Cerebellar nuclear complex (tissue), 1 donor: Measurements from ENCODE around the gene UBE2S.
A peak's percentile ranks its signal among the peaks of the same experiment; 100 is the strongest.
"Not testable (repeated sequence)": the region's sequence is repeated elsewhere in the genome, so short reads cannot be mapped to it uniquely, and the experiment has no call there.

ENCODE experiments used
- DNase-seq, 2 experiments: peaks; one replicate each; lab custom pipeline; 2025; lab: John Stamatoyannopoulos, UW

Gene UBE2S

DNA sequence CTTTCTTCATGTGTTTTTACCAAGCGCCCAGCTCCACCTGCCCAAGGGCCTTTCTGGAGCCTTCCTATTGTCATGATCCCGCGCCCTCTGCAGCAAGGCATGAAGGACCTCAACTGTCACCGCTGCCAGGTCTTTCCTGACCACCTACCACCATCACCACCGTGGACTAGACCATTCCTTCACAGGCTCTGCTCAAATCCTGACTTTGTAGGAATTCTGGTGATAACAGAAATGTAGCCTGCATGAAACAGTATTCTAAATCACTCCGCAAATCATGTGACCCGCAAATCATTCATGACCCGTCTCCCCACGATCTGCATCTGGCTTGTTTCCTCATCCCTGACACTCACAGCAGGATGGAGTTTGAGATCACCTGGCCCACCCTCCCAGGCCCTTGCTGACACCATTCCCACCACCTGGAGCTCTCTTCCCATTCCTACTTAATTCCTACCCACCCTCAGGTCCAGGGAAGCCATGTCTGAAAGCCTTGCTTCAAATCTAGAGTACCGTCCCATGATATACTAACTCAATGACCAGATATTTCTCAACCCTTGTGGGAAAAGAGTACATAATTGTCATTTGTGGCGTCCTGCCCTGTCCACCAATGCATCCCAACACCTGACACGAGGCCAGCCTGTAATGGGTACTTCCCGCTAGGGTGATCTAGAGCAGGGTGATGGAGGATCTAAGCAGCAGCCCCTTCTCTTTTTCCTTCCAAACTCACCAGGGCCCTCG, 1.3 kb downstream of the UBE2S start:
- no peak for DNase-seq

DNA sequence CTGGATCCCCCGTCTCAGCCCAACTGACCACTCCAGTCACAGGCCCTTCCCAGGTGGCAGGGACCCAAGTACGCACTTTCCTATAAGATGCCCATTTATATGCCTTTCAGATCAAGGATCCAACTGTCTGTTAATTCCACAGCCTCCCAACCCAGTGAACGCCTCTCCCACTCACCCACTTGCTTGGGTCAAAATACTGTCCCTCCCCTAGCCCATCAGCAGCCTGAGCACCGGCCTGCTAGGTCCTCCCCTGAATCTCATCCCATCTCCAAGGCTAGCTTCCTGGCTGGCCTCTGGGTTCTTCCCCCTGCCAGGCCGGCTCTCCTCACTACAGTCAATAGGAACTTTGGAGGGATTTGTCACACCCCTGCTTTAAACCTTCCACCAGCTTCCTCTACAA, 1.9 kb downstream of the UBE2S start:
- no peak for DNase-seq

DNA sequence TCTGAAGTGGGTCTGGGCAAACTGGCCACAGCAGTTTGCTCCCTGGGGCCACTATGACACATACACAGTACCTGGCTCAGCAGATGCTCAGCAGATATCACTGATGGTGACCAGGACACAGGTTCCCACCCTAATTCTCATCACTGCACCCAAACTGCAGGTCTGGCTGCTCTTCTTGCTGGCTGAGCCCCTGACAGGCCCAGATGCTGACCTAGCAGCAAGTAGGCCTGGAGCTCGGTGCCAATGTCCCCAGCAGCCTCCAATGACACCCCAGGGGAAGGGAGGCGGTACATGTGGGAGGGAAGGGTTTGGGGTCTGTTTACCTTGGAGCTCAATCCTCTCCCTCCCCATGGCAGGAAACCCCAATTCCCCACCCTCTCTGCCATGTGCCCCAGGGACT, 5.1 kb downstream of the UBE2S start:
- DNase-seq, result no peak

DNA sequence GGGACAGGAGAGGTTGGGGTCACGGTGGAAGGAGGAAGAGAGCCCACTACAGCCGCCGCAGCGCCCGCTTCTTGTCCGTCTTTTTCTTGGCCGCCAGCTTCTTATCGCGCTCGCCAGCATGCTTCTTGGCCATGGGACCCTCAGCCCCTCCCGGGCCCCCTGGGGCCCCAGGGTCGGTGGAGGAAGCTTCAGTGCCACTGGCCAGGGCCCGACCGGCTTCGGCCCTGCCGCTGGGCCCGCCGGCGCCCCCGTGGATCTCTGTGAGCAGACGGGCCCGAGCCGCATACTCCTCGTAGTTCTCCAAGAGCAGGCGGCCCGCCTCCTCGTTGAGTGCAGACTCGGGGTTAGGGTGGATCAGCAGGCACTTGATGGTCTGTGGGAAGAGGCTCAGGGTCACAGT, 6.2 kb downstream of the UBE2S start:
- not testable (repeated sequence) for DNase-seq

DNA sequence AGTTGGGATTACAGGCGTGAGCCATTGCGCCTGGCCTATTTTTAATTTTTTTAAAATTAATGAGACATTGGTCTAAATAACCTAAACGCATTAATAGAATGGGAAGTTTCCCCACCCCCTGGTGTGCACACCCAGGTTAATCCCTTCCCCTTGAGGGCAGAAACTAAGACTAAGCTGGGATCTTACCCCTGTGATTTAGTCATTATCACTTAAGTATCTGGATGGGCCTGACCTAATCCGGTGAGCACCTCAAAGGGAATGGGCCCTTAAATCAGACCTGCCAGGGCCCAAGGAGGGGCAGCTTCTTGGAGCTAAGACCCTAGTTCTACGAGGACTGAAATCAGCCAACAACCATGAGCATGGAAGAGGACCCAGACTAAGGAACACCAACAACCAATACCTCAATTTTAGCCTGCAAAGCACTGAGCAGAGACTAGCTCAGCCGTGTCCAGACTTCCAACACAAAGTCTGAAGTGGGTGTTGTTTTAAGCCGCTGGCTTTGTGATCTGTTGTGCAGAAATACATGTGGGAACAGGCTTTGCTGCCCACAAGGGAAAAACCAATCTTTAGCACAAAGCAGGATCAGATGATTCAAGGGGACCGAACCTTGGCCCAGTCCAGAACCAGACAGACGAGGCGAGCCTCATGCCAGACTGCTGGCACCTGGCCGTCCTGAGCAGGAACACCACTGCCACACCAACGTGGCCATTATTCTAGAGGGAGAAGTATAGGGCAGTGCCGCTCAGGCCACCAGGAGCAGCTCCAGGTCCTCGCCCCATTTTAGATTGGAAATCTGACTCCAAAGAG, 7.1 kb downstream of the UBE2S start:
- DNase-seq, result no peak

DNA sequence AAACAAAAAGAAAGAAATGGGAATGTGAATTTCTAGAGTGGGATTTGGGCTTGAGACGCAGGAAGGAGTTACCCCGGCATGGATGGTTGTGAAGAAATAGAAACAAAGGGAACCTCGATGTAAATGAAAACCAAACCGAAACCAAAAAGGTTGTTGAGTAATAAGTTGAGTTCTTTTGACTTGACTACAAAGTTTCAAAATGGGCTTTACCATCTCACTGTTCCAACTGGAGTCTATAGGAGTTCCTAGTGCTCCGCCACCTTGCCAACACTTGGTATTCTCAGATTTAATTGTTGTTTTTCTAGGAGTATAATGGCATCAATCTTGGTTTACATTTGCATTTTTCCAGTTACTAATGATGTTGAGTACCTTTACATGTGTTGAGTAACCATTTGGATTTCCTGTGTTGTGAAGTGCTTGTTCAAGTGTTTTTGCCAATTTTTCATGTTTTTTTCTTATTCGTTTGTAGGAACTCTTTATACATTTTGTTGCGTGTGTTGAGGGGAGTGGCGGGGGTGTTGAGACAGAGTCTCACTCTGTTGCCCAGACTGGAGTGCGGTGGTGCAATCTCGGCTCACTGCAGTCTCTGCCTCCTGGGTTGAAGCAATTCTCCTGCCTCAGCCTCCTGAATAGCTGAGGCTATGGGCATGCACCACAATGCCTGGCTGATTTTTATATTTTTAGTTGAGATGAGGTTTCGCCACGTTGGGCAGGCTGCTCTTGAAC, 9.2 kb downstream of the UBE2S start:
- DNase-seq, result no peak

DNA sequence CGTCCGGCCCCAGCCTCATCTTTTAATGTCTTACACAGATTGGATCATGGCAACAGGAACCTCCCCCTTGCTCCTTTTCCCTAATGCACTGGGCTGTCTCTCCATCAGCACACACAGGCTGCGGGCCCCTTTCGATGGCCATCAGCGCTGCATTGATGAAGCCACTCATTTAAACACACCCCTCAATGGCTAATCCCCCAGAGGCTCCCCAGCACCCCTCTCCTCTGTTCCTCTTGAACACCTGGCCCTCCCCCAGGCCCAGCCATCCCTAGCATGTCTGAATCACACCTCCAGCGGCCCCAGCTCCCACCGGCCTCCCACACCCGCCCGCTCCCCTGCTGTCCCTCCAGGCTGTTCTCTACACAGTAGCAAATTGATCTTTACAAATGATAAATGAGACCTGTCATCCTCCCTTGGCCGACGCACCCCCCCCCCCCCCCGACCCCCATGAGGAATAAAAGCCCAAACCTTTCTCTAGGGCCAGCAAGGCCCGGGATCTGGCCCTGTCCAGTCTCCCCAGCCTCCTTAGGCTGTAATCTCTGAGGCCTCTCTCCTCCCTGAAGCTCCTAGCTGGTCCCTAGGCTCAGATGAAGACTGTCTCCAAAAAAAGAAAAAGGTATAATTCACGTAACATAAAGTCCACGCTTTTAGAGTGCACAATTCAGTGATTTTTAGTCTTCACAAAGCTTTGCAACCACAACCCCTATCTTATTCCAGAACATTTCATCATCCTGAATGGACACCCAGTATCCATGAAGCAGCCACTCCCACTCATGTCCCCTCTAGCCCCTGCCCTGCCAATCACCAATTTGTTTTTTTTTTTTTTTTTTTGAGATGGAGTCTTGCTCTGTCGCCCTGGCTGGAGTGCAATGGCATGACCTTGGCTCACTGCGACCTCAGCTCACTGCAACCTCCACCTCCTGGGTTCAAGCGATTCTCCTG, 14.5 kb downstream of the UBE2S start:
- no peak for DNase-seq

DNA sequence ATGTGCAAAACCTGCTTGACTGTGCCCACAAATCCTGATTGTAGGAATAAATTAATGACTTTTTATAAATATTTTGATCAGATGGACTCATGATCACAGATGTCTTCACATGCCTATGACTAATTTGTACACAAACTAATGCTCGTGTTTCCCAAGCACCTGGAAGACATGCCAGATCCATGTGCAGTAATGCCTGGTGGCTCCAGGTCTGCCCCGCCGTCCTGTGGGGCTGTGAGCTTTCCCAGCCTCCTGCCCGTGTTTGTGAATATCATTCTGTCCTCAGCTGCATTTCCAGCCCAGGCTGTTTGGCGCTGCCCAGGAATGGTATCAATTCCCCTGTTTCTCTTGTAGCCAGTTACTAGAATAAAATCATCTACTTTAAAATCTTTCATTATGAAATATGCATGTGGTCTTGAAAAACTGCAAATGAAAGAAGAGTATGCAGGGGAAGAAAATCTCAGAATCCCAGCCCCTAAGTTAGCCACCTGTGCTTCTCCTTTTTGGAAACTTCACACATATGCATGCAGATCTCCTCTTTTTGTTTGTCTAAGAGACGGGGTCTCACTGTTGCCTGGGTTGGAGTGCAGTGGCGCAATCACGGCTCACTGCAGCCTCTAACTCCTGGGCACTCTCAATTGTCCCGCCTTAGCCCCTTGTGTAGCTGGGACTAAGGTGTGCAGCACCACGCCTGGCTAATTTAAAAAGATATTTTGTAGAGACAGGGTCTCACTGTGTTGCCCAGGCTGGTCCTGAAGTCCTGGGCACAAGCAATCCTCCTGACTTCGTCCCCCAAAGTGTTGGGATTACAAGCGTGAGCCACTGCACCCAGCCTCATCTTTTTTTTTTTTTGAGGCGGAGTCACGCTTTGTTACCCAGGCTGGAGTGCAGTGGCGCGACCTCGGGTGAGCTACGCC, 15.6 kb downstream of the UBE2S start:
- DNase-seq, result no peak

DNA sequence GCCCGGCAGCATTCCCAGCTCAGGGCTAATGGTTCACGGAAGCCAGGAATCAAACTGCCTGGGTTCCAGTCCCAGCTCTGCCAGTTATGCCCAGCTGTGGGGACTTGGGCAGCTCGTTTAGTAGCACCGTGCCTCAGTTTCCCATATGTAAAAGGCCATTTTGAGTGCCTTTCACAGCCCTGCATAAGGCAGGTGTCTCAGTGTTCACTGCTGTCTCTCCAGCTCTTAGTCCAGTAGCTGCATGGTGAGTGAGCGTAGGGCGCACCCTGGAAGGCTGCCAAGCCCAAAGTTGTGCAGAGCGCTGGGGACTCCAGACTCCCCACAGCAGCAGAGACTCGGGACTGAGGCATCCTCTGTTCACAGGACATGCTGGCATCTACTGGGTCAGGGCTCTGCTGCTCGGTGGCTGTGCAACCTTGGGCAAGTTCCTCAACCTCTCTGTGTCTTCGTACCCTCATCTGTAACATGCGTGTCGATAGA, 16.4 kb downstream of the UBE2S start:
- no peak for DNase-seq

DNA sequence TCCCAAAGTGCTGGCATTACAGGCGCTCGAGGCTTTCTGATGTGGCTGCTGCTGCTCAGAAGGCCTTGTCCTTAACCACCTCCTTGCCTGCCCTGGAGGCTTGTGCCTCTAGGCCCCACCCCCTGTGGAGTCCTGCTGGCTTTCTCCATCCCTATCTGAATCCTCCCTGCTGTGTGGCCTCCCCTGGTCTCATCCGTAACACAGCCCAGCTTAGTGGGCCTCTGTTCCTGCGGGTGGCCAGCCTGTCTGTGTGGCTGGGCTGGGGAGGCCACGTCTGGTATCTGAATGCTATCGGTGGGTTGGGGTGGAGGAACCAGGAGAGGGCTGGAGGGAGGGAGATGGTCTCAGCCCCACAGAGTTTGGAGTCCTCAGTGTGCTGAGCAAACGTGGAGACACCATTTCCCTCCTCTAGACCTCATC, 17.1 kb downstream of the UBE2S start:
- DNase-seq, result no peak

DNA sequence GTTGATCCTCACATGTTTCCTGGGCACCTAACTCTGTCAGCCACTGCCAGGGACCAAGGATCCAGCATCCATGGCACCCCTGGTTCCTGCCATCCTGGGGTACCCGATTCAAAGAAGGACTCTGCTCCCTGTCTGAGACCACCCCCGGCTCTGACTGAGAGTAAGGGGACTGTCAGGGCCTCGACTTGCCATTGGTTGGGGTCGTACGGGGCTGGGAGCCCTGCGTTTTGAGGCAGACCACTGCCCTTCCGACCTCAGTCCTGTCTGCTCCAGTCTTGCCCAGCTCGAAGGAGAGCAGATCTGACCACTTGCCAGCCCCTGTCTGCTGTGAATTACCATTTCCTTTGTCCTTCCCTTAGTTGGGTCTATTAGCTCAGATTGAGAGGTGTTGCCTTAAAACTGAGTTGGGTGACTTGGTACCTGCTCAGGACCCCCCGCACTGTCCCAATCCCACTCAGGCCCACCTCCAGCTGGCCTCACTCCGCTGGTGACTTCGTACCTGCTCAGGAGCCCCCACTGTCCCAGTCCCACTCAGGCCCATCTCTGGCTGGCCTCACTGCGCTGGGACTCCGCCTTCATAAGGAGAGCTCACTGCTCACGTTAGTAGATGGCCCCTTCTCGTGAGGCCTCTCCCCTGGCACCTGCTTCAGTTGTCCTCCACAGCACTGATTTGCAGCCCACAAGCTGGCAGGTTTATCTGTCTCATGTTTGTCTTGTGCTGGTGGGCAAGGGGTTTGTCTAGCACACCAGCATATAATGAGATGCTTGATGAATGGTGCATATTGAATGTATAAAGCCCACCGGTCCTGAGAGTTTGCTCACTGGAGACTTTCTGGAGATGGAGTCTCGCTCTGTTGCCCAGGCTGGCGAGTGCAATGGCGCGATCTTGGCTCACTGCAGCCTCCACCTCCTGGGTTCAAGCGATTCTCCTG, 17.9 kb downstream of the UBE2S start:
- no peak for DNase-seq

DNA sequence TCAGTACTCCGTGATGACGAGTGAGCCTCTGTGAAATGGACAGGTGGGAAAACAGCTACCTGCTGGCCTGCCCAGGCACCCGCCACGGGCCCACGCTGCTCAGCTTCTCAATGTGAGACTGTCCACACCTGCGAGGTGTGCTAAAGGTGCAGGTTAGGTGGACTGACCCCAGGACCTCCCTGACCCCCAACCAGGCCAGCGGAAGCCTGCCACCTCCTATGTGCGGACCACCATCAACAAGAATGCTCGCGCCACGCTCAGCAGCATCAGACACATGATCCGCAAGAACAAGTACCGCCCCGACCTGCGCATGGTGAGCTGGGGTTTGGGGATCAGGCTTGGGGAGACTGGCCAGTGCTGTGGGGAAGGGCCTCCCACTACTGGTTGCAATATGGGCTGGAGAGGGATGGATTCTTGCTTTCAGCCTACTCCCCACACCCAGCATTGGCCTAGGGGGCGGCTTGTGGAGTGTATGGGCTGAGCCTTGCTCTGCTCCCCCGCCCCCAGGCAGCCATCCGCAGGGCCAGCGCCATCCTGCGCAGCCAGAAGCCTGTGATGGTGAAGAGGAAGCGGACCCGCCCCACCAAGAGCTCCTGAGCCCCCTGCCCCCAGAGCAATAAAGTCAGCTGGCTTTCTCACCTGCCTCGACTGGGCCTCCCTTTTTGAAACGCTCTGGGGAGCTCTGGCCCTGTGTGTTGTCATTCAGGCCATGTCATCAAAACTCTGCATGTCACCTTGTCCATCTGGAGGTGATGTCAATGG, 19.7 kb downstream of the UBE2S start:
- no peak for DNase-seq

DNA sequence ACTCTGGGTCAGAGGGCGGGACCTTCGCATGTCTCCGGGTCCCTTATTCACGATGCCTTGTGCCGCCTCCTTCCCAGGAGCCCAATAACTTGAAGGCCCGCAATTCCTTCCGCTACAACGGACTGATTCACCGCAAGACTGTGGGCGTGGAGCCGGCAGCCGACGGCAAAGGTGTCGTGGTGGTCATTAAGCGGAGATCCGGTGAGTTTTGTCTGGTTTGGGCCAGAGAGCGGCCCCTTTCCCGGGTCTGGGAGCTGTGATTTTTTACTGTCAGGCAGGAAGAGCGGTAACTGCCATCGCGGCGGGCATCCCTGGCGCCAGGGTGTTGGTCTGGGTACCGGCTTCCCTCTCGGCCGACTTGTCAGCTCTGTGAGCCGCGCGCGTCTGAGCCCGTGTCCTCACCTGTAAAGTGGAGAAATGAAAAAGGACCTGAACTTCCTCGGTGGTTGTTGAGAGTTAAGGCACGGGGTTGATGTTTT, 21.1 kb downstream of the UBE2S start:
- no peak for DNase-seq

DNA sequence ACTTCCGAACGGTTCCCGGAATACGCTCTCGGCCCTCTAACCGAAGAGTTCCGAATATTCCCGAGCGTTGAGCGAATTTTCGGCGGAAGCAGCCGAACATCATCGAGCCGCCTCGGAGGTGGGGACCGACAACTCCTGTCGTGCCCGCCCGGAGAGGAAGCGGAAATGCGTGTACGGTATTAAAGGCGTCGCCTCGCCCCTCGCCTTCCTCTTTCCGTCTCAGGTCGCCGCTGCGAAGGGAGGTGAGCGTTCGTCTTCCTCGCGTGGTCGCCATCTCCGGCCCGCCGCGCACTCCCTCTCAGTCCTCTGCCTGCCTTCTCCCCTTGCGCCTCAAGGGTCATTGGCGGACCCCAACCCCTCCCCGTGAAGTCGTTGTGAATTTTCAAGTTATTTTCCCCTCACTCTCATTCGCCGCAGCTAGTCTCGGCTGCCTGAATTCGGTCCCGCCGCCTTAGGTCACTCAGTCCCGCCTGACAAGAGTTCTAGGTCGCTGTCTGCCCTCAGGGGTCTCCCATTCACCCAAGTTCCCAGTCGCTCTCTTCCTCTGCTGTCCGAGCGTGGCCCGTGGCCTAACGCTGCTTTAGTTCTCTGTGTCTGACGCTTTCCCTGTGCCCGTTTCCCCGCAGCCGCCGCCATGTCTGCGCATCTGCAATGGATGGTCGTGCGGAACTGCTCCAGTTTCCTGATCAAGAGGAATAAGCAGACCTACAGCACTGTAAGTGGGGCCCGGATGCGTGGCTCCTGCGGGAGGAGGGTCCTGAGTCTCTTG, 21.7 kb downstream of the UBE2S start, which contains the start of gene RPL28:
RPL28 (plus strand) TSS at position 209 of the 769 bp plus-strand sequence; CDS start at position 635, 426 bp downstream.
- DNase-seq, result peak; percentile 73 to 94

DNA sequence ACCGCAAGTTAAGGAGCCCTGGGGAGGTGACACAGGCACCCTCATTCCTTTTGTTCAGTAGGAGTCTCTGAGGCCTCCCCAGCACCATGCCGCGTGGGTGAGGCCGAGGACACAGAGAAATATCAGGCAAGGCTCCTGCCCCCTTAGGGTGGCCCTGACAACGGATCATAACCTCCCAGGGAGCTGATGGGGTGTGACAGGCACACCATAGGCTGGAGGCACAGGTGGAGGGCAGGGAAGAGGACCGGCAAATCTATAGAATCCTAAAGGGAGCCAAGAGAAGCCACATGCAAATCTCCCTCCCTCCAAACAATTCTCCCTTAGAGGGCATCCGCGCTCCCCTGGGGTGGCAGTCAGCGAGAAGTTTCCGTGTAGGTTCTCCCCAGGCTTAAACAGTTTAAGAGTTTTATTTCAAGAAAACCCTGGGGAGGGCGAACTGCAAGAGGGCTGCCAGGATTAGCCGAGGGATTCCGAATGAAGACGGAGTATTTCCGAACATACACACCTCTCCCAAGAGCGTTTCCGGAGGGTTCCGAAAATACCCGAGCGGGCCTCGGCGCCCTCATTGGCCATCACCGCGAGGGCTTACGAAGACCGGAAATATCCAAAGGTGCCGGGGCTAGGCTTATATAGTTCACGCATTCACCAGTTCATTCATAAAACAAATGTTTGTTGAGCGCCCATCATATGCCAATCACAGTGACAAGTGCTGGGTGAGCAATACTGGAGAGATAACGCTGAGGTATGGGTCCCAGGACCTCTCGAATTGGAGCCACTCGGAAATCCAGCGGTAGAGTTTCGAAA, 22.5 kb downstream of the UBE2S start:
- peak; percentile 43 to 92 for DNase-seq

DNA sequence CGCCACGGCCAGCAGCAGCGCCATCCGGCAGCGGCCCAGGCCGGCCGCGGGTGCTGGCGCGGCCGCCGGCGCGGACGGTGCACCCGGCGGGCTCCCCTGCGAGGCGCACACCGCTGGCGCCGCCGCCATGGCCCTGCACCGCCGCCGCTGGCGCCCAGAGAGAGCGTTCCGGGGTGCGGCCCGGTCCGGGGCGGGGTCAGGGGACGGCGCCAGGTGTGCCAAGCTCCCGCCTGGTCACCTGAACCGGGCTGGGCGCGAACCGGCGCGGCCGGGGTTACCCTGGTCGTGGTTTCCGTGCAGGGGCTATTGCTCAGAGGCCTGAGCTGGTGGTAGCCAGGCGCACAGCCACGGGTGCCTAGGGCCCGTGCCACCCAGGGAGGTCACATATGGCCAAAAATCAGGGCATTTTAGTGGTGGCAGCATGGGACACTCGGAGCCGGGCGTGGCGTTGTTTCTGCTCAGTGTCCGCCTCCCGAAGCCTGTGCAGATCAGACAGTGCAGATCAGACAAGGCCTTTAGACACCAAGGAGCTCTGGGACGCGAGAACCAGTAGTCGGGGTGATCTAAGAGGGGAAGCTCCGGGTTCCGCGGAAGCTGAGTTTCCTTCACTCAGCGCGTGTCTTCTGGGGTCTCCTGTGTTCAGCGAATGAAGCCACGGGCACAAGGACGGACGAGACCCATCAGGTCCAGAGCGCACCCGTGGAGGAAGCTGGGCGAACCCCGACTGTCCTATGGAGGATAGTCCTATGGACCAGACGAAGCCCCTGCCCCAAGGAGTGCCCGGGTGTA, 23.3 kb downstream of the UBE2S start, which contains the start of gene TMEM238:
TMEM238 (minus strand) TSS at position 162 of the 789 bp plus-strand sequence; CDS start at position 129, 33 bp downstream.
- no peak for DNase-seq
